ENCODE results near the gene TAB3.

Gene TAB3

GRCh38 chrX:30781711-30782444 is 107.2 kb downstream of the TAB3 start:
- Mint-ChIP-seq H3K36me3 (peaks cover 5% of the 10 kb centered on the region), H3K9me3 (no peaks in the 10 kb centered on the region), H3K4me1 (peaks cover 11% of the 10 kb centered on the region), H3K4me3 (no peak overlapping the region), H3K27ac (no peak overlapping the region)
- ATAC-seq = peak; percentile 73
- DNase-seq (ENCODE audit: low spot score in 2 of 2) = no peak

DNA sequence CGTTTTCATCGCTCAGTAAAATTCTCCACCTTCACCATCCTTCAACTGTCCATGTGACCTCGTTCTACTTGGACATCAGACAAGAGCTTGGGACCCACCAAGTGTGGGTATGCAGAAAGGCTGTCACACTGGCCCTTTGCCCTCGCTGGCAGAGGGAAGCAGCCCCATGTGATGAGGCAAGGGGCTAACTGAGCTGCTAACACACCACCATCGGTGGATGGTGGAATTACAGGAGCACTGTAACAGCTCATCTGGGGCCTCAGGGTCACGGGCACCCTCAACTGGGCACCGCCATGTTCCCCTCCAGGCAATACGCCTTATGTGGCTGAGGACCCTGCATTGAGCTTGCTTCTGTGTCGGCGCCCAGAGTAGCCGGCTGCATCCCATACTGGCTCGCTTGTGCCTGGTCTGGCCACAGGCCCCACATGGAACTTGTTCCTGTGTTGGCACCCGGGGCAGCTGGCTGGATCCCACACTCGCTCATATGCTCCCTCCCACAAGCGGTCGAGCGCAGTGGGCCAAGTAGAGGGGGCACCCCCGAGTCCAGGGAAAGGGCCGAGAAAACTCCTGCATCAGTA is 109.5 kb downstream of the TAB3 start:
- ATAC-seq (no peak), DNase-seq (ENCODE audit: low spot score in 2 of 2) (no peak)
- Mint-ChIP-seq H3K27ac (no peak overlapping the region), H3K4me1 (peaks cover 11% of the 10 kb centered on the region), H3K4me3 (no peak overlapping the region), H3K9me3 (no peaks in the 10 kb centered on the region), H3K36me3 (peaks cover 5% of the 10 kb centered on the region)

DNA sequence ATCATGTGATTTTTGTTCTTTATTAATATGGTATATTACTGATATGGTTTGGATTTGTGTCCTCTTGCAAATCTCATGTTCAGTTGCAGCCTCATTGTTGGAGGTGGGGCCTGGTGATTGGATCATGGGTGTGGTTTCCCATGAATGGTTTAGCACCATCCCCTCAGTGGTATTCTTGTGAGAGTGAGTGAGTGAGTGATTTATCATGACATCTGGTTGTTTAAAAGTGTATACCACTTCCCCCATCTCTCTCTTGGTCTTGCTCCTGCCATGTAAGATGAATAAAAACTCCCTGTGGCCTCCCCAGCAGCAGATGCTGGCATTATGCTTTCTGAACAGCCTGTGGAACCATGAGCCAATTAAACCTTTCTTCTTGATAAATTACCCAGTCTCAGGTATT is 111.5 kb downstream of the TAB3 start:
- no peak for ATAC-seq
- Mint-ChIP-seq H3K36me3 (peaks cover 5% of the 10 kb centered on the region), H3K27ac (no peak overlapping the region), H3K9me3 (no peaks in the 10 kb centered on the region), H3K4me3 (no peak overlapping the region), H3K4me1 (peaks cover 11% of the 10 kb centered on the region)
- no peak for DNase-seq (ENCODE audit: low spot score in 2 of 2)

Data from stimulated activated effector memory CD8-positive, alpha-beta T cell treated with anti-CD3 and anti-CD28 coated beads, Interleukin-12 subunit alpha, Interleukin-12 subunit beta, amount 100 ng/mL, for 72 hours (primary cell).